Activated gamma-delta T cell treated with Interleukin-2 at 50 U/mL for 16 hours (primary cell): ENCODE data around the gene STS.

ENCODE experiments used
- DNase-seq: peaks from one replicate; pipeline ENCODE4 v3.0.0-alpha.2; 2020

STS gene

GRCh38 chrX:7184816-7185215 lies 37.3 kb downstream of the STS start:
- no peak for DNase-seq

- DNase-seq: no peak
Observed at GRCh38 chrX:7188672-7189071, 41.2 kb downstream of the STS start.

DNA sequence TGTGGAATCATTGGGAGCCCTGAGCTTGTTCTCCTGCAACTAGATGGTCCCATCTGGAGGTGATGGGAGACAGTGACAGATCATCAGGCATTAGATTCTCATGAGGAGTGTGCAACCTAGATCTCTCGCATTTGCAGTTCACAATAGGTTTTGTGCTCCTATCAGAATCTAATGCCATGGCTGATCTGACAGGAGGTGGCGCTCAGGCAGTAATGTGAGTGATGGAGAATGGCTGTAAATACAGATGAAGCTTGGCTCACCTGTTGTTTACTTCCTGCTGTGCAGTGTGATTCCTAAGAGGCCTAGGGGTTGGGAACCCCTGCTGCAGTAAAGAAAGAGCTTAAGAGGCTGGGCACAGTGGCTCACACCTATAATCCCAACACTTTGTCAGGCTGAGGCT lies 42.6 kb downstream of the STS start:
- no peak for DNase-seq

- DNase-seq: no peak
Observed at GRCh38 chrX:7191681-7192110, 44.2 kb downstream of the STS start.

- DNase-seq: no peak
Observed at GRCh38 chrX:7192871-7193270, 45.4 kb downstream of the STS start.

- no peak for DNase-seq
Observed at GRCh38 chrX:7194606-7195005, 47.1 kb downstream of the STS start.
